ENCODE data around the gene PPP4R1. TPM values are rescaled to one million over a fixed set of nuclear protein-coding genes. Genes with fewer than 3 reads are reported as not detected.

The PPP4R1 gene
- total and polyA plus RNA-seq, 7 donors: 10.3 to 36.1 (median 27.8) TPM

DNA sequence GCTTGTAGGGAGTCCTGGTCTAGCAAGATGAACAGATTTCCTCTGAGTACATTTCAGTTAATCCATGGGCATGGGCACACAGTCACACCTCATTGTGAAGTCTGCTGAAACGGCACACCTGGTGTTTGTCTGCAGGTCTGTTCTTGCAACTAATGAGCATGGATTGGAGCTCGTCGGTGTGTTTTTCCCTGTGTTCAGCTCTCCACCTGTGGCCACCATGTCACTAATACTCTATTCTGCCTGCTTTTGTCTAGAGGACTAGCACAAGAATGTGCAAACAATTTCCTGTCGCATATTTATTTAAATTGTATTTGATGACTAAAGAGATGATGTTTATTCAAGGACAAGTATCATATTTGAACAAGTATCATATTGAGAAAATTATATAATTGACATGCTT lies 24.5 kb upstream of the PPP4R1 start:
- intact Hi-C loops (cut with DNase I): no loop called here
- no peak overlapping the region for H3K4me3 ChIP-seq
- no peaks in the 10 kb centered on the region for H3K36me3 ChIP-seq (ENCODE audit: insufficient read depth in 1 of 2, low read depth in 1 of 2)
- H3K27me3 ChIP-seq (ENCODE audit: insufficient read depth in 3 of 3, low read length in 2 of 3): no peaks in the 10 kb centered on the region
- ATAC-seq (no peak), DNase-seq (no peak)
- no peak overlapping the region for H3K27ac ChIP-seq
- WGBS, 3 donors: 59 to 69% (median 64%) methylated on average over 4 of the region's 4 CpGs
- H3K9me3 ChIP-seq: no peaks in the 10 kb centered on the region
- no peaks in the 10 kb centered on the region for H3K4me1 ChIP-seq
- TF ChIP-seq CTCF (IDR thresholded peaks at IDR 0.05): no peak

GRCh38 chr18:9637036-9637767 lies 22.8 kb upstream of the PPP4R1 start:
- TF ChIP-seq CTCF (IDR thresholded peaks at IDR 0.05): no peak
- H3K4me3 ChIP-seq: no peak overlapping the region

GRCh38 chr18:9634856-9635255 lies 20.5 kb upstream of the PPP4R1 start:
- Histone ChIP-seq H3K36me3 (ENCODE audit: insufficient read depth in 1 of 2, low read depth in 1 of 2) (no peaks in the 10 kb centered on the region), H3K9me3 (no peaks in the 10 kb centered on the region), H3K27me3 (ENCODE audit: insufficient read depth in 3 of 3, low read length in 2 of 3) (no peaks in the 10 kb centered on the region), H3K27ac (no peak overlapping the region), H3K4me3 (no peak overlapping the region), H3K4me1 (no peaks in the 10 kb centered on the region)
- no peak for ATAC-seq
- intact Hi-C loops (cut with DNase I): no loop called here
- DNase-seq: no peak
- no peak for TF ChIP-seq CTCF (IDR thresholded peaks at IDR 0.05)
- 92 to 94% (median 93%) methylated on average over 8 of the region's 8 CpGs for WGBS, 3 donors

More at GRCh38 chr18:9637036-9637767, 22.8 kb upstream of the PPP4R1 start:
- Histone ChIP-seq H3K4me1 (no peaks in the 10 kb centered on the region), H3K36me3 (ENCODE audit: insufficient read depth in 1 of 2, low read depth in 1 of 2) (no peaks in the 10 kb centered on the region), H3K27ac (no peak overlapping the region), H3K9me3 (no peaks in the 10 kb centered on the region), H3K27me3 (ENCODE audit: insufficient read depth in 3 of 3, low read length in 2 of 3) (no peaks in the 10 kb centered on the region)
- intact Hi-C loops (cut with DNase I): no loop called here
- DNase-seq (no peak), ATAC-seq (no peak)
- WGBS, 3 donors: 86 to 88% (median 87%) methylated on average over 11 of the region's 11 CpGs

DNA sequence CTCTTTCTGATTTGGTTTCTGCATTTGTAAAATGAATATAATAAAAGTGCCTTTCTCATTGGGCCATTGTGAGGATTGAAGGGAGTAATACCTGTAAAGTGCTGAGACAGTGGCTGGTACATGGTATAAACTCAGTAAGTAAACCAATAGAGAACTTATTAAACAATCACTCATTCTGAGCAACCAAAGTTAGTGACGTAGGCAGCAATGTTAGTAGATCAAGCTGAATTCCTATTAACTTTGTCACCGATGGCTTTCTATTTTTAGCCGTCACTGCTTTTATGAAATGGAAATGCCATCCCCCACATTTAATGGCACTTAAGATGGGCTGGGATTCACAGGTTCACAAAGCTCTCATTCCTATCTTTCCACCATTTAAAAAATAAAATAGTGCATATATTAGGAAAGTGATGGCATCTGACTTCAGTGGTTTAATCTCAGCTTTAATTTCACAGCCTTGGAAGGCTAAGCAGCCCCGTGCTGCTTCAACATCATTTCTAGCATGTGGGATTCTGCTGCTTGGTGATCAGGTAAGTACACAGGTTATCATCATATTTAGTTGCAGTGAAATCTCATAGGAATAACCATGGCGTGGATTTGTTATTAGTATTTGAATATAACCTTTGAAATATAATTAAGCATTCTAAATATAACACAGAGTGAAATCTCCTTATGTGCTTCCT lies 17.6 kb upstream of the PPP4R1 start:
- Histone ChIP-seq H3K27me3 (ENCODE audit: insufficient read depth in 3 of 3, low read length in 2 of 3) (no peaks in the 10 kb centered on the region), H3K4me3 (no peak overlapping the region), H3K27ac (no peak overlapping the region), H3K9me3 (no peaks in the 10 kb centered on the region), H3K4me1 (no peaks in the 10 kb centered on the region), H3K36me3 (ENCODE audit: insufficient read depth in 1 of 2, low read depth in 1 of 2) (no peaks in the 10 kb centered on the region)
- DNase-seq (no peak), ATAC-seq (no peak)
- intact Hi-C loops (cut with DNase I): no loop called here
- no peak for TF ChIP-seq CTCF (IDR thresholded peaks at IDR 0.05)
- 47 to 57% (median 49%) methylated on average over 5 of the region's 5 CpGs for WGBS, 3 donors

Measured in psoas muscle (tissue), 8 donors.